Right cardiac atrium (tissue), 5 donors: ENCODE results near the gene NMT2. TPM values are rescaled to one million over a fixed set of nuclear protein-coding genes. Genes with fewer than 3 reads are reported as not detected.
A peak's percentile ranks its signal among the peaks of the same experiment; 100 is the strongest.

Experiments used
- ATAC-seq, 2 donors: fragments of 200-7000 bp; cut with Tn5 transposase; one replicate each; pipeline versions ENCODE4 v1.8.0 to v1.9.1; 2020; ENCODE audit warnings: moderate library complexity in 2 of 2, mild to moderate bottlenecking in 1 of 2
- DNase-seq, 3 donors: peaks; one replicate each; pipeline ENCODE4 v3.0.0-alpha.2; 2020
- H3K27ac ChIP-seq: one replicate; pipeline ENCODE4 v1.5.1; 2013; ENCODE audit warnings: mild to moderate bottlenecking, low read length, control low read depth, moderate library complexity
- H3K27me3 ChIP-seq: one replicate; pipeline ENCODE4 v1.6.1; 2013; ENCODE audit not compliant: control insufficient read depth, insufficient read depth
- H3K4me1 ChIP-seq: one replicate; pipeline ENCODE4 v1.6.1; 2013; ENCODE audit warnings: low read length; ENCODE audit not compliant: control insufficient read depth, insufficient read depth
- H3K4me3 ChIP-seq: one replicate; pipeline ENCODE4 v1.5.1; 2013; ENCODE audit warnings: low read length, control low read depth
- H3K9me3 ChIP-seq: one replicate; pipeline ENCODE4 v1.6.1; 2013; ENCODE audit warnings: low read length; ENCODE audit not compliant: control insufficient read depth
- WGBS: extraction: QIAGEN DNeasy Blood & Tissue Kit; methylation state at CpG from one replicate; pipeline ENCODE4 v1.1.7; 2013; 5-methylcytosine and 5-hydroxymethylcytosine counted together
- intact Hi-C, 4 donors: fragments of 100-400 bp; cut with DNase I; formaldehyde crosslinking; loops; one replicate each; pipeline versions ENCODE4 v1.11.0 to v1.14.0; 2022 to 2023
- polyA plus RNA-seq: library from polyadenylated mRNA; stranded (reverse); fragments of 200-250 nt; gene quantifications from one replicate; pipeline ENCODE4 v1.2.3, GENCODE V29; 2013
- total RNA-seq, 4 donors: library from RNA; stranded (reverse); fragmentation: NEBNext Ultra II Directional; extraction: Animal tissue kit (Norgen Biotek cat#: 25700); gene quantifications; one replicate each; pipeline ENCODE4 v1.2.1, GENCODE V29; 2021
- donor health status: healthy with polysubstance abuse.
- donor health status: DM: no; HTN: yes; CAD: no.
- donor health status: DM: no; HTN: no; CAD: no.
- donor health status: DM: no; HTN: yes; CAD: no; lungs with severe emphysema.
- donor health status: DM: yes; HTN: yes; CAD: no.

Gene NMT2
- total and polyA plus RNA-seq, 5 donors = 7.0 to 11.9 (median 10.6) TPM

- H3K4me1 ChIP-seq = no peaks in the 10 kb centered on the region
- DNase-seq (no peak), ATAC-seq (no peak)
- WGBS = 93% methylated on average over 1 of the region's 1 CpG
- no peak overlapping the region for H3K27ac ChIP-seq
- intact Hi-C loops = no loop called here
- no peaks in the 10 kb centered on the region for H3K27me3 ChIP-seq
- no peak overlapping the region for H3K4me3 ChIP-seq
- no peaks in the 10 kb centered on the region for H3K9me3 ChIP-seq
Observed at GRCh38 chr10:15118615-15119014, 49.9 kb downstream of the NMT2 start.

GRCh38 chr10:15116225-15116624 is 52.3 kb downstream of the NMT2 start:
- intact Hi-C loops = no loop called here
- WGBS = 95% methylated on average over 5 of the region's 5 CpGs
- no peak overlapping the region for H3K4me3 ChIP-seq

GRCh38 chr10:15113766-15114165 is 54.7 kb downstream of the NMT2 start:
- WGBS = 89% methylated on average over 4 of the region's 4 CpGs
- Histone ChIP-seq H3K4me3 (no peak overlapping the region), H3K27me3 (no peaks in the 10 kb centered on the region), H3K27ac (no peak overlapping the region), H3K4me1 (no peaks in the 10 kb centered on the region), H3K9me3 (no peaks in the 10 kb centered on the region)
- no peak for DNase-seq
- no peak for ATAC-seq
- intact Hi-C loops = no loop called here

More at GRCh38 chr10:15116225-15116624, 52.3 kb downstream of the NMT2 start:
- DNase-seq = no peak
- Histone ChIP-seq H3K9me3 (no peaks in the 10 kb centered on the region), H3K4me1 (no peaks in the 10 kb centered on the region), H3K27me3 (no peaks in the 10 kb centered on the region), H3K27ac (no peak overlapping the region)
- no peak for ATAC-seq

GRCh38 chr10:15112657-15113056 is 55.8 kb downstream of the NMT2 start:
- Histone ChIP-seq H3K4me3 (no peak overlapping the region), H3K27me3 (no peaks in the 10 kb centered on the region), H3K9me3 (no peaks in the 10 kb centered on the region), H3K4me1 (no peaks in the 10 kb centered on the region), H3K27ac (no peak overlapping the region)
- intact Hi-C loops = no loop called here
- DNase-seq = no peak
- 94% methylated on average over 13 of the region's 13 CpGs for WGBS
- ATAC-seq = no peak

- DNase-seq (peak in 2 of 3 donors; percentile 63 to 83), ATAC-seq (peak; percentile 87 to 91)
- Histone ChIP-seq H3K27ac (no peak overlapping the region), H3K9me3 (no peaks in the 10 kb centered on the region), H3K4me3 (no peak overlapping the region), H3K27me3 (no peaks in the 10 kb centered on the region), H3K4me1 (no peaks in the 10 kb centered on the region)
- WGBS = 56% methylated on average over 8 of the region's 8 CpGs
- intact Hi-C loops = loop anchor here in 1 of 4 donors (10.0 kb wide), 1 partner anchor 612 kb away; no protein-coding TSS in a partner anchor
Observed at GRCh38 chr10:15106352-15107013, 62.0 kb downstream of the NMT2 start.

GRCh38 chr10:15103513-15103912 is 65.0 kb downstream of the NMT2 start:
- Histone ChIP-seq H3K4me3 (no peak overlapping the region), H3K27me3 (no peaks in the 10 kb centered on the region), H3K9me3 (no peaks in the 10 kb centered on the region), H3K4me1 (peaks cover 4% of the 10 kb centered on the region), H3K27ac (no peak overlapping the region)
- DNase-seq (no peak), ATAC-seq (no peak)
- 86% methylated on average over 9 of the region's 9 CpGs for WGBS
- intact Hi-C loops = loop anchor here in 1 of 4 donors (10.0 kb wide), 1 partner anchor 609 kb away; no protein-coding TSS in a partner anchor

- Histone ChIP-seq H3K4me1 (peaks cover 4% of the 10 kb centered on the region), H3K27me3 (no peaks in the 10 kb centered on the region), H3K9me3 (no peaks in the 10 kb centered on the region), H3K27ac (no peak overlapping the region), H3K4me3 (no peak overlapping the region)
- no peak for ATAC-seq
- WGBS = 83% methylated on average over 4 of the region's 4 CpGs
- intact Hi-C loops = loop anchor here in 2 of 4 donors (10.0 kb wide), 2 partner anchors 145 to 605 kb away; partner anchors contain the start of genes DCLRE1C (in 1 of the 2) and MEIG1 (in 1 of the 2)
- no peak for DNase-seq
Observed at GRCh38 chr10:15099886-15100285, 68.6 kb downstream of the NMT2 start.

- intact Hi-C loops = loop anchor here in 1 of 4 donors (10.0 kb wide), 1 partner anchor 142 kb away; the partner anchor contains the start of genes DCLRE1C and MEIG1
Observed at GRCh38 chr10:15097011-15097812, 71.3 kb downstream of the NMT2 start, which contains the start of gene RPP38. RPP38 (plus strand) TSS chr10:15097355; CDS start chr10:15103315, 5,960 bp downstream.

GRCh38 chr10:15096661-15097010 is 71.9 kb downstream of the NMT2 start:
- Histone ChIP-seq H3K4me3 (peak overlapping the region; percentile 83), H3K4me1 (peaks cover 4% of the 10 kb centered on the region), H3K27me3 (no peaks in the 10 kb centered on the region), H3K27ac (no peak overlapping the region), H3K9me3 (no peaks in the 10 kb centered on the region)
- DNase-seq (no peak), ATAC-seq (peak; percentile 5 to 25)
- 1% methylated on average over 11 of the region's 11 CpGs for WGBS
- intact Hi-C loops = loop anchor here in 1 of 4 donors (10.0 kb wide), 1 partner anchor 142 kb away; the partner anchor contains the start of genes DCLRE1C and MEIG1

More at GRCh38 chr10:15097011-15097812, 71.3 kb downstream of the NMT2 start, which contains the start of gene RPP38:
- H3K27ac ChIP-seq = peak within 1 kb of the TSS; percentile 96
- WGBS = under 1% methylated on average over 84 of the region's 84 CpGs
- ATAC-seq (peak; percentile 98), DNase-seq (peak; percentile 97 to 99 (median 98))
- H3K9me3 ChIP-seq = no peaks in the 10 kb centered on the region
- peak within 1 kb of the TSS; percentile 83 for H3K4me3 ChIP-seq
- H3K4me1 ChIP-seq = peaks cover 4% of the 10 kb centered on the region
- H3K27me3 ChIP-seq = no peaks in the 10 kb centered on the region

GRCh38 chr10:15092855-15093408 is 75.6 kb downstream of the NMT2 start:
- WGBS = 87% methylated on average over 16 of the region's 16 CpGs
- H3K27me3 ChIP-seq = no peaks in the 10 kb centered on the region
- no peak overlapping the region for H3K27ac ChIP-seq
- ATAC-seq (no peak), DNase-seq (no peak)
- no peaks in the 10 kb centered on the region for H3K9me3 ChIP-seq
- intact Hi-C loops = loop anchor here in 1 of 4 donors (10.0 kb wide), 1 partner anchor 138 kb away; the partner anchor contains the start of genes DCLRE1C and MEIG1
- no peak overlapping the region for H3K4me3 ChIP-seq
- H3K4me1 ChIP-seq = no peaks in the 10 kb centered on the region
